Measurements from ENCODE around the gene CEP97.

DNA sequence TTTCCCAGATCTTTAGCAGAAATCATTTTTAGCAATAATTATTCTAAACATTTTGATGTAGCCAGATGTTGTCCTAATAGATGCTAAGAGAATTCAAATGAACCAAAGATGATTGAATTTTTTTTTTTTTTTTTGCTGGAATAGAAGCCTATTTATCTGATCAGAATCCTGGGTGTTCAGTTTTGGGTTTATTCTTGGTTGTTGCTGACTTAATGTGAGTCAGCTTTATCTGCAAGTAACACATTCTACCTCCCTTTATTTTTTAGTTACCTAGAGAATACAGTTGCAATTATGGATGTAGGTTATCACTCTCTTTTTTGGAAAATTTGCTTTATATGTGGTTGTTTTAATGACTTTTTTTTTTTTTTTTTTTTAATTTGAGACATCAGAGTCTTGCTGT is 6.4 kb downstream of the CEP97 start:
- TF ChIP-seq, protein P1, sequence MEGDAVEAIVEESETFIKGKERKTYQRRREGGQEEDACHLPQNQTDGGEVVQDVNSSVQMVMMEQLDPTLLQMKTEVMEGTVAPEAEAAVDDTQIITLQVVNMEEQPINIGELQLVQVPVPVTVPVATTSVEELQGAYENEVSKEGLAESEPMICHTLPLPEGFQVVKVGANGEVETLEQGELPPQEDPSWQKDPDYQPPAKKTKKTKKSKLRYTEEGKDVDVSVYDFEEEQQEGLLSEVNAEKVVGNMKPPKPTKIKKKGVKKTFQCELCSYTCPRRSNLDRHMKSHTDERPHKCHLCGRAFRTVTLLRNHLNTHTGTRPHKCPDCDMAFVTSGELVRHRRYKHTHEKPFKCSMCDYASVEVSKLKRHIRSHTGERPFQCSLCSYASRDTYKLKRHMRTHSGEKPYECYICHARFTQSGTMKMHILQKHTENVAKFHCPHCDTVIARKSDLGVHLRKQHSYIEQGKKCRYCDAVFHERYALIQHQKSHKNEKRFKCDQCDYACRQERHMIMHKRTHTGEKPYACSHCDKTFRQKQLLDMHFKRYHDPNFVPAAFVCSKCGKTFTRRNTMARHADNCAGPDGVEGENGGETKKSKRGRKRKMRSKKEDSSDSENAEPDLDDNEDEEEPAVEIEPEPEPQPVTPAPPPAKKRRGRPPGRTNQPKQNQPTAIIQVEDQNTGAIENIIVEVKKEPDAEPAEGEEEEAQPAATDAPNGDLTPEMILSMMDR (IDR thresholded peaks at IDR 0.05), result no peak
- TF ChIP-seq POLR2A (IDR thresholded peaks at IDR 0.05), result no peak

Data from adrenal gland (tissue), 5 donors.